Measurements from ENCODE around the gene PRPF31. TPM values are rescaled to one million over a fixed set of nuclear protein-coding genes. Genes with fewer than 3 reads are reported as not detected.

Gene PRPF31
- total and polyA plus RNA-seq, 2 of the 13 experiments (the other 11 are each of a cell fraction or from before 2014, with no cell fraction given) = 23.8 to 63.8 TPM

DNA sequence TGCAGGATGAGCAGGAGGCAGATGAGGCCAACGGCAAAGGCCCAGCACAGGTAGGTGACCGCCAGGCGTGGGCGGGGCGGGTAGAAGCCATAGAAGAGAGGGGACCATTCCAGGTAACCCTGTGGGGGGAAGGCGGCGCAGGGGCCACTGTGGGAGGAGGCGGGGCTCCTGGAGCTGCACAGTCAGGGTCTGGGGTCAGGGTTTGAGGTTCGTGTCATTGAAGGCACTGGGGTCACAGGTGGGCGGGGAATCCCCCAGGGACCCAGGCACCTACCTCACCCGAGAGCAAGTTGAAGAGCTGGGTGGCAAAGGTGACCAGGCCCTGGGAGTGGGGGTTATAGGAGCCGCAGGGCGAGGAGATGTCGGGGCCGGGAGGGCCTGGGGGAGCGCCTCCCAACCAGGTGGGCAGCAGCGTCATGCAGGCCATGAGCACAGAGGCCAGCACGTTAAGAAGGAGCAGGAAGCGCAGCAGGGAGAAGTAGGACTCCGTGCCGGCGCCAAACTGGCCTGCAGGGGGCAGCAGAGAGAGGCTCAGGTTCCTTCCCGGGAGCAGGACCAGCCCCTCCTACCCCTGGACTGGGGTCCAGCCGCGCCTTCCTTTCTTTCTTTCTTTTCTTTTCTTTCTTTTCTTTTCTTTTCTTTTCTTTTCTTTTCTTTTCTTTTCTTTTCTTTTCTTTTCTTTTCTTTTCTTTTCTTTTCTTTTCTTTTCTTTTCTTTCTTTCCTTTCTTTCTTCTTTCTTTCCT lies 52.8 kb downstream of the PRPF31 start (continued):
- no peak for TF ChIP-seq PPARG (CRISPR knock-in tag; conservative IDR thresholded peaks at IDR 0.05)
- TF ChIP-seq, protein P1, sequence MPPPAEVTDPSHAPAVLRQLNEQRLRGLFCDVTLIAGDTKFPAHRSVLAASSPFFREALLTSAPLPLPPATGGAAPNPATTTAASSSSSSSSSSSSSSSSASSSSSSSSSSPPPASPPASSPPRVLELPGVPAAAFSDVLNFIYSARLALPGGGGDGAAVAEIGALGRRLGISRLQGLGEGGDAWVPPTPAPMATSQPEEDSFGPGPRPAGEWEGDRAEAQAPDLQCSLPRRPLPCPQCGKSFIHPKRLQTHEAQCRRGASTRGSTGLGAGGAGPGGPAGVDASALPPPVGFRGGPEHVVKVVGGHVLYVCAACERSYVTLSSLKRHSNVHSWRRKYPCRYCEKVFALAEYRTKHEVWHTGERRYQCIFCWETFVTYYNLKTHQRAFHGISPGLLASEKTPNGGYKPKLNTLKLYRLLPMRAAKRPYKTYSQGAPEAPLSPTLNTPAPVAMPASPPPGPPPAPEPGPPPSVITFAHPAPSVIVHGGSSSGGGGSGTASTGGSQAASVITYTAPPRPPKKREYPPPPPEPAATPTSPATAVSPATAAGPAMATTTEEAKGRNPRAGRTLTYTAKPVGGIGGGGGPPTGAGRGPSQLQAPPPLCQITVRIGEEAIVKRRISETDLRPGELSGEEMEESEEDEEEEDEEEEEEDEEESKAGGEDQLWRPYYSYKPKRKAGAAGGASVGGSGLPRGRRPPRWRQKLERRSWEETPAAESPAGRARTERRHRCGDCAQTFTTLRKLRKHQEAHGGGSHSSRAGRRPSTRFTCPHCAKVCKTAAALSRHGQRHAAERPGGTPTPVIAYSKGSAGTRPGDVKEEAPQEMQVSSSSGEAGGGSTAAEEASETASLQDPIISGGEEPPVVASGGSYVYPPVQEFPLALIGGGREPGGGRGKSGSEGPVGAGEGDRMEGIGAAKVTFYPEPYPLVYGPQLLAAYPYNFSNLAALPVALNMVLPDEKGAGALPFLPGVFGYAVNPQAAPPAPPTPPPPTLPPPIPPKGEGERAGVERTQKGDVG (CRISPR knock-in tag; IDR thresholded peaks at IDR 0.05; ENCODE audit: borderline replicate concordance) = no peak
- TF ChIP-seq, protein P2, sequence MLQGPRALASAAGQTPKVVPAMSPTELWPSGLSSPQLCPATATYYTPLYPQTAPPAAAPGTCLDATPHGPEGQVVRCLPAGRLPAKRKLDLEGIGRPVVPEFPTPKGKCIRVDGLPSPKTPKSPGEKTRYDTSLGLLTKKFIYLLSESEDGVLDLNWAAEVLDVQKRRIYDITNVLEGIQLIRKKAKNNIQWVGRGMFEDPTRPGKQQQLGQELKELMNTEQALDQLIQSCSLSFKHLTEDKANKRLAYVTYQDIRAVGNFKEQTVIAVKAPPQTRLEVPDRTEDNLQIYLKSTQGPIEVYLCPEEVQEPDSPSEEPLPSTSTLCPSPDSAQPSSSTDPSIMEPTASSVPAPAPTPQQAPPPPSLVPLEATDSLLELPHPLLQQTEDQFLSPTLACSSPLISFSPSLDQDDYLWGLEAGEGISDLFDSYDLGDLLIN (CRISPR knock-in tag; IDR thresholded peaks at IDR 0.05; ENCODE audit: borderline replicate concordance) = no peak
- TF ChIP-seq NRL (CRISPR knock-in tag; IDR thresholded peaks at IDR 0.05; ENCODE audit: borderline replicate concordance) = peak; percentile 54; the same call in 1 of the 2 replicates
- TF ChIP-seq, protein P3, sequence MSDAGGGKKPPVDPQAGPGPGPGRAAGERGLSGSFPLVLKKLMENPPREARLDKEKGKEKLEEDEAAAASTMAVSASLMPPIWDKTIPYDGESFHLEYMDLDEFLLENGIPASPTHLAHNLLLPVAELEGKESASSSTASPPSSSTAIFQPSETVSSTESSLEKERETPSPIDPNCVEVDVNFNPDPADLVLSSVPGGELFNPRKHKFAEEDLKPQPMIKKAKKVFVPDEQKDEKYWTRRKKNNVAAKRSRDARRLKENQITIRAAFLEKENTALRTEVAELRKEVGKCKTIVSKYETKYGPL (CRISPR knock-in tag; IDR thresholded peaks at IDR 0.05) = no peak
- TF ChIP-seq RXRB (CRISPR knock-in tag; IDR thresholded peaks at IDR 0.05; ENCODE audit: borderline replicate concordance) = peak; percentile 23; the same call in 1 of the 2 replicates
- no peak for TF ChIP-seq HCFC1 (IDR thresholded peaks at IDR 0.05; ENCODE audit: low read depth, low read length)
- TF ChIP-seq, protein P4, sequence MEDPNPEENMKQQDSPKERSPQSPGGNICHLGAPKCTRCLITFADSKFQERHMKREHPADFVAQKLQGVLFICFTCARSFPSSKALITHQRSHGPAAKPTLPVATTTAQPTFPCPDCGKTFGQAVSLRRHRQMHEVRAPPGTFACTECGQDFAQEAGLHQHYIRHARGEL (CRISPR knock-in tag; IDR thresholded peaks at IDR 0.05) = no peak
- TF ChIP-seq, protein P5, sequence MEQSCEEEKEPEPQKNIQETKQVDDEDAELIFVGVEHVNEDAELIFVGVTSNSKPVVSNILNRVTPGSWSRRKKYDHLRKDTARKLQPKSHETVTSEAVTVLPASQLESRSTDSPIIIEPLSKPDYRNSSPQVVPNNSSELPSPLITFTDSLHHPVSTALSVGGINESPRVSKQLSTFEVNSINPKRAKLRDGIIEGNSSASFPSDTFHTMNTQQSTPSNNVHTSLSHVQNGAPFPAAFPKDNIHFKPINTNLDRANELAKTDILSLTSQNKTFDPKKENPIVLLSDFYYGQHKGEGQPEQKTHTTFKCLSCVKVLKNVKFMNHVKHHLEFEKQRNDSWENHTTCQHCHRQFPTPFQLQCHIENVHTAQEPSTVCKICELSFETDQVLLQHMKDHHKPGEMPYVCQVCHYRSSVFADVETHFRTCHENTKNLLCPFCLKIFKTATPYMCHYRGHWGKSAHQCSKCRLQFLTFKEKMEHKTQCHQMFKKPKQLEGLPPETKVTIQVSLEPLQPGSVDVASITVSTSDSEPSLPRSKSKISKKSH (CRISPR knock-in tag; IDR thresholded peaks at IDR 0.05; ENCODE audit: borderline replicate concordance) = no peak
- TF ChIP-seq GABPB1 (CRISPR knock-in tag; IDR thresholded peaks at IDR 0.05) = peak; percentile 43; the same call in 1 of the 2 replicates
- no peak for TF ChIP-seq MYNN (CRISPR knock-in tag; IDR thresholded peaks at IDR 0.05; ENCODE audit: low read depth)
- no peak for TF ChIP-seq SYNCRIP (IDR thresholded peaks at IDR 0.05; ENCODE audit: insufficient read depth, low read depth, low read length)
- TF ChIP-seq ZFYVE20 (CRISPR knock-in tag; IDR thresholded peaks at IDR 0.05; ENCODE audit: borderline replicate concordance, low read depth) = no peak
